Measurements from ENCODE around the gene PTPRO.

The PTPRO gene

GRCh38 chr12:15344561-15344960, 22.3 kb downstream of the PTPRO start:
- TF ChIP-seq CTCF (IDR thresholded peaks at IDR 0.05; ENCODE audit: low read depth, low read length) (no peak), EZH2phosphoT487 (IDR thresholded peaks at IDR 0.05; ENCODE audit: low read depth) (no peak)
- H3K4me2 ChIP-seq (ENCODE audit: low read length): no peak overlapping the region
- H3K9ac ChIP-seq (ENCODE audit: low read length): no peak overlapping the region
- H3K27me3 ChIP-seq (ENCODE audit: low read depth, low read length): no peaks in the 10 kb centered on the region
- H4K20me1 ChIP-seq (ENCODE audit: insufficient read depth, low read length): no peaks in the 10 kb centered on the region
- H3K27ac ChIP-seq (ENCODE audit: low read length): no peak overlapping the region
- no peaks in the 10 kb centered on the region for H3K4me1 ChIP-seq (ENCODE audit: low read length)
- no peaks in the 10 kb centered on the region for H3K79me2 ChIP-seq (ENCODE audit: low read length)
- no peak overlapping the region for H3K4me3 ChIP-seq (ENCODE audit: low read length)
- no peak overlapping the region for H2AFZ ChIP-seq (ENCODE audit: low read depth, low read length)
- H3K36me3 ChIP-seq (replicated peaks; ENCODE audit: low read depth, low read length): no peaks in the 10 kb centered on the region
- no peaks in the 10 kb centered on the region for H3K9me3 ChIP-seq (ENCODE audit: insufficient read depth, low read length)

- H3K27ac ChIP-seq (ENCODE audit: low read length): no peak overlapping the region
- H3K79me2 ChIP-seq (ENCODE audit: low read length): no peaks in the 10 kb centered on the region
- no peaks in the 10 kb centered on the region for H3K9me3 ChIP-seq (ENCODE audit: insufficient read depth, low read length)
- H3K4me3 ChIP-seq (ENCODE audit: low read length): no peak overlapping the region
- no peaks in the 10 kb centered on the region for H3K27me3 ChIP-seq (ENCODE audit: low read depth, low read length)
- H3K36me3 ChIP-seq (replicated peaks; ENCODE audit: low read depth, low read length): no peaks in the 10 kb centered on the region
- no peak overlapping the region for H3K4me2 ChIP-seq (ENCODE audit: low read length)
- H4K20me1 ChIP-seq (ENCODE audit: insufficient read depth, low read length): no peaks in the 10 kb centered on the region
- H3K9ac ChIP-seq (ENCODE audit: low read length): no peak overlapping the region
- TF ChIP-seq EZH2phosphoT487 (IDR thresholded peaks at IDR 0.05; ENCODE audit: low read depth) (no peak), CTCF (IDR thresholded peaks at IDR 0.05; ENCODE audit: low read depth, low read length) (no peak)
- H3K4me1 ChIP-seq (ENCODE audit: low read length): no peaks in the 10 kb centered on the region
- H2AFZ ChIP-seq (ENCODE audit: low read depth, low read length): no peak overlapping the region
These were observed 24.2 kb downstream of the PTPRO start for GRCh38 chr12:15346488-15346887.

GRCh38 chr12:15350643-15351042, 28.3 kb downstream of the PTPRO start:
- H3K27me3 ChIP-seq (ENCODE audit: low read depth, low read length): no peaks in the 10 kb centered on the region
- H3K79me2 ChIP-seq (ENCODE audit: low read length): no peaks in the 10 kb centered on the region
- H4K20me1 ChIP-seq (ENCODE audit: insufficient read depth, low read length): no peaks in the 10 kb centered on the region
- no peak overlapping the region for H3K4me2 ChIP-seq (ENCODE audit: low read length)
- H2AFZ ChIP-seq (ENCODE audit: low read depth, low read length): no peak overlapping the region
- H3K9me3 ChIP-seq (ENCODE audit: insufficient read depth, low read length): no peaks in the 10 kb centered on the region
- no peak overlapping the region for H3K4me3 ChIP-seq (ENCODE audit: low read length)
- H3K4me1 ChIP-seq (ENCODE audit: low read length): no peaks in the 10 kb centered on the region
- no peak overlapping the region for H3K9ac ChIP-seq (ENCODE audit: low read length)
- H3K36me3 ChIP-seq (replicated peaks; ENCODE audit: low read depth, low read length): no peaks in the 10 kb centered on the region
- no peak for TF ChIP-seq EZH2phosphoT487 (IDR thresholded peaks at IDR 0.05; ENCODE audit: low read depth)
- H3K27ac ChIP-seq (ENCODE audit: low read length): no peak overlapping the region

- Histone ChIP-seq H3K4me2 (ENCODE audit: low read length) (no peak overlapping the region), H3K9me3 (ENCODE audit: insufficient read depth, low read length) (no peaks in the 10 kb centered on the region), H3K27me3 (ENCODE audit: low read depth, low read length) (no peaks in the 10 kb centered on the region), H3K36me3 (replicated peaks; ENCODE audit: low read depth, low read length) (no peaks in the 10 kb centered on the region), H2AFZ (ENCODE audit: low read depth, low read length) (no peak overlapping the region), H3K79me2 (ENCODE audit: low read length) (no peaks in the 10 kb centered on the region), H3K4me1 (ENCODE audit: low read length) (peaks cover 9% of the 10 kb centered on the region), H4K20me1 (ENCODE audit: insufficient read depth, low read length) (no peaks in the 10 kb centered on the region), H3K27ac (ENCODE audit: low read length) (no peak overlapping the region), H3K9ac (ENCODE audit: low read length) (no peak overlapping the region), H3K4me3 (ENCODE audit: low read length) (no peak overlapping the region)
- TF ChIP-seq EZH2phosphoT487 (IDR thresholded peaks at IDR 0.05; ENCODE audit: low read depth) (no peak), CTCF (IDR thresholded peaks at IDR 0.05; ENCODE audit: low read depth, low read length) (no peak)
These were observed 33.5 kb downstream of the PTPRO start for GRCh38 chr12:15355766-15356165.

GRCh38 chr12:15356951-15357364, 34.6 kb downstream of the PTPRO start:
- Histone ChIP-seq H4K20me1 (ENCODE audit: insufficient read depth, low read length) (no peaks in the 10 kb centered on the region), H3K9ac (ENCODE audit: low read length) (no peak overlapping the region), H3K4me3 (ENCODE audit: low read length) (no peak overlapping the region), H3K4me1 (ENCODE audit: low read length) (peaks cover 9% of the 10 kb centered on the region), H3K27me3 (ENCODE audit: low read depth, low read length) (no peaks in the 10 kb centered on the region), H3K9me3 (ENCODE audit: insufficient read depth, low read length) (no peaks in the 10 kb centered on the region), H3K27ac (ENCODE audit: low read length) (no peak overlapping the region), H3K79me2 (ENCODE audit: low read length) (no peaks in the 10 kb centered on the region), H2AFZ (ENCODE audit: low read depth, low read length) (no peak overlapping the region), H3K36me3 (replicated peaks; ENCODE audit: low read depth, low read length) (no peaks in the 10 kb centered on the region), H3K4me2 (ENCODE audit: low read length) (peak overlapping the region; percentile 20; the same call in 1 of the 2 replicates)
- TF ChIP-seq EZH2phosphoT487 (IDR thresholded peaks at IDR 0.05; ENCODE audit: low read depth) (no peak), CTCF (IDR thresholded peaks at IDR 0.05; ENCODE audit: low read depth, low read length) (no peak)
